Tibial nerve (tissue), 4 donors: Measurements from ENCODE around the gene RFNG. TPM values are rescaled to one million over a fixed set of nuclear protein-coding genes. Genes with fewer than 3 reads are reported as not detected.
A peak's percentile ranks its signal among the peaks of the same experiment; 100 is the strongest.

Experiments
- DNase-seq, 2 donors: peaks; one replicate each; pipeline ENCODE4 v3.0.0-alpha.2; 2019; ENCODE audit warnings: low spot score in 2 of 2
- H3K27ac ChIP-seq, 4 donors: fragments of 200-600 bp; sonication (generic) in 3 of 4; one replicate each; pipeline ENCODE4 v1.5.1; 2017 to 2019; ENCODE audit warnings: mild to moderate bottlenecking in 1 of 4
- H3K27me3 ChIP-seq, 2 donors: fragments of 200-600 bp; sonication (generic) in 1 of 2; one replicate each; pipeline versions ENCODE4 v1.5.1 to v1.6.0; 2017 to 2019
- H3K36me3 ChIP-seq, 3 donors: fragments of 200-600 bp; sonication (generic); one replicate each; pipeline ENCODE4 v1.5.1; 2018 to 2019
- H3K4me1 ChIP-seq, 4 donors: fragments of 200-600 bp; sonication (generic) in 3 of 4; one replicate each; pipeline ENCODE4 v1.5.1; 2017 to 2019
- H3K4me3 ChIP-seq, 4 donors: fragments of 200-600 bp; sonication (generic) in 3 of 4; one replicate each; pipeline ENCODE4 v1.5.1; 2017 to 2019; ENCODE audit warnings: mild to moderate bottlenecking in 1 of 4, moderate library complexity in 1 of 4
- H3K9me3 ChIP-seq, 4 donors: fragments of 200-600 bp; sonication (generic) in 3 of 4; one replicate each; pipeline ENCODE4 v1.5.1; 2017 to 2019
- CTCF ChIP-seq, 5 experiments: fragments of 200-600 bp in 3 of 5; fragments of 450-650 bp in 2 of 5; sonication (generic) in 3 of 5; IDR thresholded peaks; one replicate each; pipeline ENCODE4 v1.5.1; 2016 to 2019; ENCODE audit warnings: antibody characterized with exemption in 5 of 5, mild to moderate bottlenecking in 3 of 5, moderate library complexity in 2 of 5
- EP300 ChIP-seq, 2 donors: sonication (generic); formaldehyde crosslinking; IDR thresholded peaks; one replicate each; pipeline ENCODE4 v1.6.1; 2017; ENCODE audit warnings: antibody characterized with exemption in 2 of 2, mild to moderate bottlenecking in 1 of 2
- POLR2A ChIP-seq, 2 donors: fragments of 450-650 bp; IDR thresholded peaks; one replicate each; pipeline ENCODE4 v1.6.1; 2017; ENCODE audit warnings: antibody characterized with exemption in 2 of 2, mild to moderate bottlenecking in 2 of 2, moderate library complexity in 2 of 2
- WGBS, 2 donors: methylation state at CpG; one replicate each; pipeline ENCODE4 v1.1.5; 2018; 5-methylcytosine and 5-hydroxymethylcytosine counted together
- total RNA-seq, 4 donors: library from RNA; depleted of rRNA; stranded (reverse); fragments of >200 nt; gene quantifications; one replicate each; pipeline ENCODE4 v1.1.0, GENCODE V29; 2016

The RFNG gene
- total RNA-seq, 4 donors from 2014 or later, result 43.5 to 70.2 (median 64.4) TPM

- Histone ChIP-seq H3K9me3 (no peaks in the 10 kb centered on the region), H3K27ac (peak overlapping the region in 3 of 4 donors; percentile 93 to 98 (median 97)), H3K36me3 (peaks cover 20 to 54% (median 21%) of the 10 kb centered on the region in 3 donors), H3K27me3 (no peaks in the 10 kb centered on the region), H3K4me1 (peaks cover 3 to 50% (median 26%) of the 10 kb centered on the region in 4 donors), H3K4me3 (peak overlapping the region in 3 of 4 donors; percentile 83 to 98 (median 91))
- WGBS, 2 donors, result 74 to 75% methylated on average over 15 to 26 of the region's 35 CpGs
- no peak for TF ChIP-seq POLR2A (IDR thresholded peaks at IDR 0.05)
- no peak for TF ChIP-seq CTCF (IDR thresholded peaks at IDR 0.05)
- no peak for TF ChIP-seq EP300 (IDR thresholded peaks at IDR 0.05)
- no peak for DNase-seq
Observed at GRCh38 chr17:82095777-82096708, 44.4 kb upstream of the RFNG start.

DNA sequence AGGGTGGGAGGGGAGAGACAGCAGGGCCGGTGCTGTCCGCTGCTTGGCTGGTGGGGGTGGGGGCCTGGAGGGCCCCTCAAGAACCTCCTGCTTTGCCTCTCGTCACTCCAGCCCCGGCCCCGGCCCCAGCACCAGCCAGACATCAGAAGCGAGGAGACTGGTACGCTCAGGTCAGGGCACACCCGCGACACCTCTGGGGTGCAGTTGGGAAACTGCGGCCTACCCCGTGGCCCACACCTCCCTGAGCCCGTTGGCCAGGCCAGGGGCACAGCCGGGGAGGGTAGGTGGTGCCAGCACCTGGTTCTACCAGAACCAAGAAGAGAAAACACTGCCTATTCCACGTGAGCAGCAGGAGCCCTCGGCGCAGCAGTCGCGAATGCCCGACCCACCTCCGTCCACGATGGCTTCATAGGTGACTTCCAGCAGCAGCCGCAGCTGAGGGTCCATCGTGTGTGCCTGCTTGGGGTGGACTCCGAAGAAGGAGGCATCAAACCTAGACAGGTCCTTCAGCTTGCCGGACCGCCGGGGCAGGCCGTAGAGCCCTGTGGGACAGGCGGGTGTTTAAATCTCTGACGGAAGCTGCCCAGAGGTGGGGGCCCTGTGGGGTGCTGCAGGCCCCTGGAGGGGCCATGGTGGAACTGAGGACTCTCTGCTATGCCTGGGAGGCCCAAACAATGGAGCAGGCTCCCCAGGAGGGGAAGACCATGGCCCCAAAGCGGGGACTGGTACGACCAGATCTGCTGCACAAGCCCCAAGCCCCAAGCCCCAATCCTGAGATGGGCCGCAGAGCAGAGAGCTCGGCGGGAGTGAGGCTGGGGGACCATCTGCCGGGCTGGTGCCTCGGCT lies 43.5 kb upstream of the RFNG start:
- Histone ChIP-seq H3K27me3 (no peaks in the 10 kb centered on the region), H3K4me3 (peak overlapping the region in 1 of 4 donors; percentile 83), H3K36me3 (peaks cover 23 to 63% (median 28%) of the 10 kb centered on the region in 3 donors), H3K9me3 (no peaks in the 10 kb centered on the region), H3K27ac (peak overlapping the region in 1 of 4 donors; percentile 98), H3K4me1 (peaks cover 3 to 42% (median 23%) of the 10 kb centered on the region in 4 donors)
- TF ChIP-seq CTCF (IDR thresholded peaks at IDR 0.05) (no peak), EP300 (IDR thresholded peaks at IDR 0.05) (no peak), POLR2A (IDR thresholded peaks at IDR 0.05) (no peak)
- WGBS, 2 donors, result 86 to 87% methylated on average over 32 to 37 of the region's 37 CpGs
- DNase-seq, result no peak

DNA sequence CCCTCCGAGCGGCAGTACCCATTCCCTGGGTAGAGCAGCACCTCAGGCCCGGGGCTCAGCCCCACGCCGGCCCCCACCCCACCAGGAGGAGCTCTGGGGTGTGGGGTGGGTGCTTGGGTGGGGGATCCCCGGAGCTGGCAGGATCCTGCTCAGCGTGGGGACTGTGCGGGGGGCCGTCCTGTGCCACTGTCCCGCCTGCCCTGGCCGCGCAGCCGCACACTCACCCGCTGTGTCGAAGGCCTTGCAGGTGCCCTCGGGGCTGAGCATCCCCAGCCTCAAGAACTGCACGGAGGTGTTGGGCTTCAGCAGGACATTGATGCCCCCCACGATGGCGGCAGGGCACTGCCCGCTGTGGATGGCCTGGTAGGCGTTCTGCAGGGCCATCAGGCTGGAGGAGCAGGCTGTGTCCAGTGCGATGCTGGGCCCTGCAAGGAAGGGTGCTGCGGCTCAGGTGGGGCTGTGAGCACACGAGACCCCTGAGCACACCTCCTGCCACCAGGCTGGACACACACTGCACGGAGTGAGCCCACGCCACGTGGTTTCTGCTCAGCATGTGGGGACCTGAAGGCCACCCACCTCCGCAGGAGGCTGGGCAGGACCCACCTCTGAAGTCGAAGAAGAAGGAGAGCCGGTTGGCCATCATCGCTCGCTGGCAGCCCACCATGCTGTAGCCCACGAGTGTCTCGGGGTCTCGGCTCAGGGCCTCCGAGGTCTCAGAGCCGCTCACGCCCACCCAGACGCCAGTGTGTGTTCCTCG lies 41.6 kb upstream of the RFNG start:
- TF ChIP-seq POLR2A (IDR thresholded peaks at IDR 0.05) (no peak), EP300 (IDR thresholded peaks at IDR 0.05) (no peak), CTCF (IDR thresholded peaks at IDR 0.05) (no peak)

GRCh38 chr17:82092628-82092994 lies 41.0 kb upstream of the RFNG start:
- no peak for TF ChIP-seq POLR2A (IDR thresholded peaks at IDR 0.05)
- peaks cover 23 to 88% (median 47%) of the 10 kb centered on the region in 3 donors for H3K36me3 ChIP-seq
- H3K27ac ChIP-seq, result no peak overlapping the region
- no peaks in the 10 kb centered on the region for H3K9me3 ChIP-seq
- DNase-seq, result no peak
- H3K4me3 ChIP-seq, result no peak overlapping the region
- peaks cover 3 to 29% (median 12%) of the 10 kb centered on the region in 4 donors for H3K4me1 ChIP-seq
- H3K27me3 ChIP-seq, result no peaks in the 10 kb centered on the region
- 92 to 93% methylated on average over 11 to 16 of the region's 20 CpGs for WGBS, 2 donors

More for the DNA sequence above, 41.6 kb upstream of the RFNG start:
- Histone ChIP-seq H3K36me3 (peaks cover 23 to 82% (median 41%) of the 10 kb centered on the region in 3 donors), H3K9me3 (no peaks in the 10 kb centered on the region), H3K27ac (peak overlapping the region in 1 of 4 donors; percentile 39), H3K4me1 (peaks cover 3 to 29% (median 12%) of the 10 kb centered on the region in 4 donors), H3K4me3 (no peak overlapping the region), H3K27me3 (no peaks in the 10 kb centered on the region)
- DNase-seq, result no peak
- WGBS, 2 donors, result 81 to 94% methylated on average over 10 to 18 of the region's 40 CpGs

- peaks cover 23 to 93% (median 48%) of the 10 kb centered on the region in 3 donors for H3K36me3 ChIP-seq
- no peak for TF ChIP-seq CTCF (IDR thresholded peaks at IDR 0.05)
- TF ChIP-seq POLR2A (IDR thresholded peaks at IDR 0.05), result no peak
- no peak for DNase-seq
Observed at GRCh38 chr17:82092094-82092586, 40.5 kb upstream of the RFNG start.

More at GRCh38 chr17:82092094-82092586, 40.5 kb upstream of the RFNG start:
- no peak overlapping the region for H3K27ac ChIP-seq
- no peaks in the 10 kb centered on the region for H3K27me3 ChIP-seq
- 92 to 93% methylated on average over 17 to 23 of the region's 23 CpGs for WGBS, 2 donors
- no peak overlapping the region for H3K4me3 ChIP-seq
- H3K9me3 ChIP-seq, result no peaks in the 10 kb centered on the region
- H3K4me1 ChIP-seq, result peaks cover 3 to 25% (median 10%) of the 10 kb centered on the region in 4 donors
